Omental fat pad (tissue), 4 donors: ENCODE results near the gene PUM2. TPM values are rescaled to one million over a fixed set of nuclear protein-coding genes. Genes with fewer than 3 reads are reported as not detected.
"Not testable (repeated sequence)": the region's sequence is repeated elsewhere in the genome, so short reads cannot be mapped to it uniquely, and the experiment has no call there.

ENCODE experiments used
- ATAC-seq: fragments of 150-250 bp; one replicate; pipeline ENCODE4 v1.9.1; 2016; ENCODE audit warnings: mild to moderate bottlenecking, moderate library complexity; ENCODE audit not compliant: low FRiP score
- DNase-seq: peaks from one replicate; pipeline ENCODE4 v3.0.0-alpha.2; 2019; ENCODE audit warnings: low spot score
- CTCF ChIP-seq, 3 donors: fragments of 450-650 bp; IDR thresholded peaks; one replicate each; pipeline ENCODE4 v1.5.1; 2016 to 2017; ENCODE audit warnings: antibody characterized with exemption in 3 of 3, mild to moderate bottlenecking in 3 of 3, moderate library complexity in 2 of 3
- total RNA-seq, 4 donors: library from RNA; depleted of rRNA; stranded (reverse); fragments of >200 nt; gene quantifications; one replicate each; pipeline ENCODE4 v1.1.0, GENCODE V29; 2016

Gene PUM2
- total RNA-seq, 4 donors from 2014 or later, result 42.3 to 72.4 (median 57.8) TPM

DNA sequence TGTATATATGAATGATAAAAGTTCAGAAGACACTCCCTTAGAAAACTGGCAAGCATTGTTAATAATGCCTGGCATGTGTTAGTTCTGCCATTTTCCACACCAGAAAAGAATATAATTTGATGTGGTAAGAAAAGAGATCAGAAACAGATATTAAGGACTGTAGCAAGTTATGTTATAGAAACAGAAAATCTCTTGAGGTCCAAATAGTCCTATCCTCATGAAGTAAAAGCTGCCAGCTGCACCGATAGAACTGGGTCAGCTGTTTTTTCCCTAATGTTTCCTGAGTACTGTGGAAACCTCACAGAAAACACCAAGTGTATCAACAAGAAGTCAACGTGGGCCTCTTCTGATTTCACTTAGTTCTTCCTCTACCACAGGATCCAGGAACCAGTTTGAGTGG, 68.8 kb downstream of the PUM2 start:
- ATAC-seq (no peak), DNase-seq (no peak)
- TF ChIP-seq CTCF (IDR thresholded peaks at IDR 0.05), result no peak

DNA sequence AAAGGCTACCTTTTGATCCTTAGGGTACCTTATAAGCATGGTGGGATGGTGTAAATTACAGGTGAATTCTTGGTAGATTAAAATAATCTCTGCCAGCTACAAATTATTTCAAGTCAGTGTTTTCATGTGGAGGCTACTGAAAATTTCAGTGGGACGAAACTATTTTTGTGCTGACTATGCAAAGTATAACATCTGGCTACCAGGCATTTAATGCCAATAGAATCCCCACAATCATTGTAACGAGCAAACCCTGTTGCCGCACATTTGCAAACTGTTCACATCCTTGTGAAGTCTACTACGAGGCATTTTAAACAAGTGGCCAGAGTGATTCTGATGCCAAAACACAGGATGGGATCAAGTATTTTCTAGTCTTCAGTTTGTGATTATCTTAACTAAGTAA, 77.6 kb downstream of the PUM2 start:
- no peak for DNase-seq
- TF ChIP-seq CTCF (IDR thresholded peaks at IDR 0.05), result no peak
- no peak for ATAC-seq

- DNase-seq, ATAC-seq: not testable (repeated sequence)
These were observed 82.3 kb downstream of the PUM2 start for GRCh38 chr2:20268317-20268716.

GRCh38 chr2:20267529-20267928, 83.1 kb downstream of the PUM2 start:
- DNase-seq (no peak), ATAC-seq (no peak)
- TF ChIP-seq CTCF (IDR thresholded peaks at IDR 0.05), result no peak

DNA sequence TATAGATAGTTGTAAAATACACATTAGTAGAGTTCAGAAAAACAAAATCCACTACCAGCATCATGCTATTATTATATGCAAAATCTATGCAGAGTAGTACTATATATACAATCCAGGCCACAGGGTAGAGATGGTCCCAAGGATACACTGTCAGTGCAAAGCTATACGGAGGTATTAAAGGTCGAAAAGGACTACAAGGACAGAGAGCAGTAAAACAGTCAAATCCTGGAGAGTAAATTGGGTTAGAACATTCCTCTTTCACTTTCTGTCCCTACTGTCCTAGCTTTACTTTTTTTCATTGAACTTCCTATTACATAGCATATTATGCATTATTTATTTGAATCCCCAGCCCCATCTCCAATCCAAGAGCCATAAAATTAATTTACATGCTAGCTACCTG, 86.0 kb downstream of the PUM2 start:
- ATAC-seq, result no peak
- no peak for DNase-seq
- TF ChIP-seq CTCF (IDR thresholded peaks at IDR 0.05), result no peak

DNA sequence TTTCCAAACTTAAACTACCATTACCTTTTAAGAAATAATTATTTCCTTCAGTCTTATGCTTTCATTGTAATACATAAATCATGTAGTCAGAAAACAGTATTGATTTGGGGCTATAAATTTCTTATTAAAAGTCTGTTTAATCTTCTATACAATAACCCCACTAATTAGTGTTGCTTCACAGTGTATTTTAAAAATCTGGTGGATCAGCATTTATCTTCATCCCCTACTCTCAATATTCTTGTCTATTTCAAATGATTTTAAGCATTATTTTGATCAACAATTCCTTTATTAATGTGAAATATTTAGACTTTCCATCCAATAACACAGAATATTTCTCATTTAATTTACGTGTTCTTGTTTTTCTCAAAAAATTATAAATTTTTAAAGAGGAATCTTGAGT, 93.2 kb downstream of the PUM2 start:
- DNase-seq (no peak), ATAC-seq (no peak)
- TF ChIP-seq CTCF (IDR thresholded peaks at IDR 0.05), result no peak

DNA sequence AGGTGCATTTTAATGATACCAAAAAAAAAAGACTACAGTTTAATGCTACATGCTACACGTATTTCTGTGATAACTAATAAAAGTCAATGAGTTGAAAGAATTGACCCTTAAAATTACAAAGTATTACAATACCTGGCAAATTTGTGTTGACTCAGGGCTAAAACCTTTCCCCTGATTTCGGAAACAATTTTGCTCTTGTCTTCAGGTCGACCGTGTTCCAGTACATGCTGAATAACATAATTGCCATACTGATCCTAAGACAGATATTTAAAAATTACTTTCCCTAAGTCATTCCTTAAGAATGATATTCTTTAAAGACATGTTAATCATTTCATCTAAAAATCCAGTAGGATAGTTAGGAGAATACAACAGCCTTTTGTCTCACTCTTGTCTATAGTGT, 95.9 kb downstream of the PUM2 start:
- no peak for ATAC-seq
- no peak for TF ChIP-seq CTCF (IDR thresholded peaks at IDR 0.05)
- no peak for DNase-seq

- TF ChIP-seq CTCF (IDR thresholded peaks at IDR 0.05), result no peak
- ATAC-seq (no peak), DNase-seq (no peak)
These were observed 100.2 kb downstream of the PUM2 start for GRCh38 chr2:20250436-20250835.
